Activated CD4-positive, alpha-beta memory T cell treated with anti-CD3 and anti-CD28 coated beads, Interleukin-2, amount 10 ng/mL, durations not matched to agents 7 days and 5 days (primary cell): ENCODE measurements around the gene SULT1C4. TPM values are rescaled to one million over a fixed set of nuclear protein-coding genes. Genes with fewer than 3 reads are reported as not detected.

Experiments used
- CTCF ChIA-PET: fragments of 350-600 bp; sonication (Branson Sonifier 250); formaldehyde crosslinking; loops from one replicate; lab custom pipeline; 2021; ENCODE audit warnings: antibody characterized with exemption, inconsistent platforms; lab: Charles Lee
- POLR2A ChIA-PET: fragments of 350-600 bp; sonication (Branson Sonifier 250); formaldehyde crosslinking; loops from one replicate; lab custom pipeline; 2021; ENCODE audit warnings: antibody characterized with exemption; lab: Charles Lee
- DNase-seq: peaks from one replicate; pipeline ENCODE4 v3.0.0-alpha.2; 2020
- H3K27ac Mint-ChIP-seq: one replicate; pipeline ENCODE4 v1.8.0; 2021; ENCODE audit warnings: mild to moderate bottlenecking, mixed read lengths
- H3K27me3 Mint-ChIP-seq: one replicate; pipeline ENCODE4 v1.8.0; 2021; ENCODE audit warnings: mixed read lengths
- H3K36me3 Mint-ChIP-seq: one replicate; pipeline ENCODE4 v1.8.0; 2021; ENCODE audit warnings: low read depth, mixed read lengths
- H3K4me1 Mint-ChIP-seq: one replicate; pipeline ENCODE4 v1.8.0; 2021; ENCODE audit warnings: mixed read lengths
- H3K4me3 Mint-ChIP-seq: one replicate; pipeline ENCODE4 v1.8.0; 2021; ENCODE audit warnings: mild to moderate bottlenecking, mixed read lengths
- H3K9me3 Mint-ChIP-seq: one replicate; pipeline ENCODE4 v1.8.0; 2021; ENCODE audit warnings: mixed read lengths
- total RNA-seq, 2 experiments: library from RNA; stranded (reverse); gene quantifications; one replicate each; pipeline ENCODE4 v1.2.3, GENCODE V29; 2021

Gene SULT1C4
- total RNA-seq, 2 experiments from 2014 or later: not detected

DNA sequence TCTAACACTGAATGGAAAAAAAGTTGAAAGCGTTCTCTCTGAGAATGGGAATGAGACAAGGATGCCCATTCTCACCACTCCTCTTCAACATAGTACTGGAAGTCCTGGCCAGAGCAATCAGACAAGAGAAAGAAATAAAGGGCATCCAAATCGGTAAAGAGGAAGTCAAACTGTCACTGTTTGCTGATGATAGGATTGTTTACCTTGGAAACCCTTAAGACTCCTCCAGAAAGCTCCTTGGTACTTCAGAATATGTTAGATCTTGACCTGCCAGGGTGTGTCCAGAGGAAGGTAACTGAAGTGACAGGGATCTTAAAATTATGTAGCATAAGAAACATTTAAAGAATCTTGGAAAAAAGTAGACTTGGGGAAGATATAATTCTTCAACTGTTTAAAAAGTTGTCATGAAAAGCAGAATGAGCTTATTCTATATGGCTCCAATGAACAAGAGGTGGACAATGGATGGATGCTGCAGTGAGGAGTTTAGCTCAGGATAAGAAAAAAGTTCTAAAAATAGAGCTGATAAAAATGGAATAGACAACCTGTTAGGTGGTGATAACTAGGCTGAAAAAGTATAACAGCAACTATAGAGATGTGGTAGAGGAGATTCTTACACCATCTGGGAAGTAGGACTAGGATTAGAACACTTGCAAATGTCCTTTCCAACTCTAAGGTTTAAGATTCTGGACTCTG, 16.8 kb upstream of the SULT1C4 start:
- Mint-ChIP-seq H3K27me3 (peaks cover 33% of the 10 kb centered on the region), H3K4me1 (peaks cover 3% of the 10 kb centered on the region), H3K4me3 (no peak overlapping the region), H3K27ac (no peak overlapping the region), H3K9me3 (no peaks in the 10 kb centered on the region), H3K36me3 (no peaks in the 10 kb centered on the region)
- no peak for DNase-seq
- CTCF ChIA-PET: no interaction called here
- POLR2A ChIA-PET: no interaction called here

DNA sequence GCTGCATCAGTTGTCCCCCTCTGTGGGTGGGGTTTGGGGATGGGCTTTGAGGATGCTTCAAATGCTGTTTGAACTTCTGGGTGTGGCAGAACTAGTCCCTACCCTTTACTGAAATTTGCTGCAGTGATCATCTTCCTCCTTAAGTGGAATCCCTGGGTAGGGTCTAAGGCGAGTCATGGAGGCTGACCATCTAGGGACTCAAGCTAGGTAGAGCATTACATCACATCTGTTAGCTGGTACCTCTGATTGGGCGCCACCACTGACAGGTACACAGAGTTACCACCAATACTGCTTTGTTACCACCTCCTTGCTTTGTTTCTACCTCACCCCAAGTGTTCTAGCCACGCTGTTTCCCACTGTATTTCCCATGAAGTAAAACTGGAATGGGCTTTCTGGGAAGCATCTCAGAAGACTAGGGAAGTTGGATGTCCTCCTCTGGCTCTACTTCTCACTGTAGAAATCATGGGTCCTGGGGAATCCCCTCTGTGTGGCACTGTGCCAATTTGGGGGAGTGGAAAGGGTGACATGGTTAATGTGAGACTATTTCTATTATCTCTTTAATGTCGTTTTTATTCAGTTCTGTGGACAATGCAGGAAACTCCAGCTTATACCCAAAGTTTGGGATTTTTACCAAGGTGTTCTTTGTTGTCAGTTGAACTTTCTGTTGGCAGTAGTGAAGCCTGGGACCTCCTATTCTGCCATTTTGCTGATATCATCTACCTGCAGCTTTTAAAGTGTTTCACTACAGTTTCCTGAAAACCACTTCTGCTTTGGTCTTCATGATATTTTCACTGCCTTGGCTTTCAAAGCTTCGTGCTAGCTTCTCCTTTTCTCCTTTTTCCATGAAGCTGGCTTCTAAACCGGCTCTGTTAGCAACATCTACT, 14.5 kb upstream of the SULT1C4 start:
- Mint-ChIP-seq H3K27ac (no peak overlapping the region), H3K4me1 (peaks cover 3% of the 10 kb centered on the region), H3K4me3 (no peak overlapping the region), H3K27me3 (peaks cover 33% of the 10 kb centered on the region), H3K36me3 (no peaks in the 10 kb centered on the region), H3K9me3 (no peaks in the 10 kb centered on the region)
- DNase-seq: no peak
- POLR2A ChIA-PET: no interaction called here
- CTCF ChIA-PET: no interaction called here

DNA sequence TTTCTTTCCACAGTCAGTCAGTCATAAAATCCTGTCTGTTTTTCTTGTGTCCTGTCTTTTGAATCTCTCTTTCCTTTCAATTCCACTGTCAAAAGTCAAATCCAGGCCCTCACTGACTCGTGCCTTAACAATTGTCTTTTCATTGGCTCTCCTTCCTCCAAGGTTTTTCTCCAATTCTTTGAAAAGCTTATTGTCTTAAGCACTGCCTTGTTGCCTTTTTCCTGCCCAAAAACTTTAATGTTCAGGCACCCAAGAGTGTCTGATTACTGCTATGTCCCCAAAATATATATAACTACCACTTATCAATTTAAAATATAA, 13.9 kb upstream of the SULT1C4 start:
- CTCF ChIA-PET: no interaction called here
- Mint-ChIP-seq H3K27ac (no peak overlapping the region), H3K4me3 (no peak overlapping the region), H3K27me3 (peaks cover 30% of the 10 kb centered on the region), H3K4me1 (peaks cover 3% of the 10 kb centered on the region), H3K36me3 (no peaks in the 10 kb centered on the region), H3K9me3 (no peaks in the 10 kb centered on the region)
- no peak for DNase-seq
- POLR2A ChIA-PET: no interaction called here

DNA sequence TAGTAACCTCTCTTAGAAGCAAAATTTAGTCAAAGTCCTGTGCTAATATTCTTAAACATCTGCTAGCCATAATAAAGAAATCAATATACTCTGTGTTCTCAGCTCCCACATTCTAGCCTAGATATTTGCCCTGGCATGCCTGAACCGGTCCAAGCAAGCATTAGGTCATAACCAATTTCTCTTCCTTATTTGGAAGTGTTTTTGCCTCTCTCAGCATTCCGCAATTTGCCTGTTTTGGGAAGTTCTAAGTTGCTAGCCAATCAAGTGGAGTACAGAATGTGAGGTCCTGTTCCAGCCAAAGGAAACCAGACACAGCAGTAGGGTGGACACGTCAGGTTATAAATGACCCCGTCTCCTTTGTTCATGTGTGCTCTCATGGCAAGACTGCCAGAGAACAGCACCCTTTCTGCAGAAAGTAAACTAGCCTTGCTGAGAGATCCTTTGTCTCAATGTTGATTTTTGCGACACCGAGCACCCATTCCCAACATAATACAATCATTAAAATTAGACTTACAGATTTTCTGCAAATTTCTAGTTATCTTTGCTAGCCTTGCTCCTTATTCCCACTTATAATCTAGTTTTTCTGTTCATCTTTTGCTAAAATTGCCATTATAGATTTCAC, 13.0 kb upstream of the SULT1C4 start:
- no peak for DNase-seq
- Mint-ChIP-seq H3K4me3 (no peak overlapping the region), H3K9me3 (no peaks in the 10 kb centered on the region), H3K4me1 (no peaks in the 10 kb centered on the region), H3K27ac (no peak overlapping the region), H3K36me3 (no peaks in the 10 kb centered on the region), H3K27me3 (peaks cover 26% of the 10 kb centered on the region)
- CTCF ChIA-PET: no interaction called here
- POLR2A ChIA-PET: no interaction called here

DNA sequence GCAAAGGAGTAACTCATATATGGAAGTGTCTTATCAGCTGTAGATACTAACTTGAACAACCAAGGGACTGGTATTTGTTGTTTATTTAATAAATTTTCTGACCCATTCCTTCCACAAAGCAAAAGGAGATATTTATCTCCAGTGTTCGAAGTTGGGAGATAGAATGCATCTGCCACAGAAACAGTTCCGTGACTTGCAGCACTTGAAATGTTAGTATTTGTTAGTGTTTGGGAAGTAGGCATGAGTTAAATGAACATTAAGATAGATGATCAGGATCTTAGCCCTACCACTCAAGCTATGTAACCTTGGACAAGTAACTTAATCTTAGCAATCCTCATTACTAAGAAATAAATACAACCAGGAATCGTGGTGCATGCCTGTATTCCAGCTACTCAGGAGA, 12.1 kb upstream of the SULT1C4 start:
- H3K9me3 Mint-ChIP-seq: no peaks in the 10 kb centered on the region
- no peaks in the 10 kb centered on the region for H3K4me1 Mint-ChIP-seq
- POLR2A ChIA-PET: no interaction called here
- H3K36me3 Mint-ChIP-seq: no peaks in the 10 kb centered on the region
- H3K27me3 Mint-ChIP-seq: peaks cover 18% of the 10 kb centered on the region
- H3K27ac Mint-ChIP-seq: no peak overlapping the region
- H3K4me3 Mint-ChIP-seq: no peak overlapping the region
- DNase-seq: no peak
- CTCF ChIA-PET: no interaction called here

DNA sequence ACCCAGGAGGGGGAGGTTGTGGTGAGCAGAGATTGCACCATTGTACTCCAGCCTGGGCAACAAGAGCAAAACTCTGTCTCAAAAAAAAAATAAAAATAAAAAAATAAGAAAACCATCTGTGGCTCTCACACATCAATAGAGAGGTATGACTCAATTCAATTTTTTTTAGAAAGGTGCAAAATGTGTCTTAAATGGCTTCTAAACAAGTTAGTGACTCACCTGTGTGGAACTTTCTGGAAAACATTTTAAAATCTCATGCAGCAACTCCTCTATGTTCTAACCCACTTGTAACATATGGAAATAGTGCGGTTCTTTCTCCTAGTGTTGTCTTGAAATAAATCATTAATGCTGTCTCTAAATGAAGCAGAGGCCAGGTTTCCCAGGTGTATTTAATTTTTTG, 10.7 kb upstream of the SULT1C4 start:
- Mint-ChIP-seq H3K27me3 (peaks cover 8% of the 10 kb centered on the region), H3K9me3 (no peaks in the 10 kb centered on the region), H3K4me3 (no peak overlapping the region), H3K36me3 (no peaks in the 10 kb centered on the region), H3K4me1 (no peaks in the 10 kb centered on the region), H3K27ac (no peak overlapping the region)
- ChIA-PET CTCF (no interaction called here), POLR2A (no interaction called here)
- DNase-seq: no peak

DNA sequence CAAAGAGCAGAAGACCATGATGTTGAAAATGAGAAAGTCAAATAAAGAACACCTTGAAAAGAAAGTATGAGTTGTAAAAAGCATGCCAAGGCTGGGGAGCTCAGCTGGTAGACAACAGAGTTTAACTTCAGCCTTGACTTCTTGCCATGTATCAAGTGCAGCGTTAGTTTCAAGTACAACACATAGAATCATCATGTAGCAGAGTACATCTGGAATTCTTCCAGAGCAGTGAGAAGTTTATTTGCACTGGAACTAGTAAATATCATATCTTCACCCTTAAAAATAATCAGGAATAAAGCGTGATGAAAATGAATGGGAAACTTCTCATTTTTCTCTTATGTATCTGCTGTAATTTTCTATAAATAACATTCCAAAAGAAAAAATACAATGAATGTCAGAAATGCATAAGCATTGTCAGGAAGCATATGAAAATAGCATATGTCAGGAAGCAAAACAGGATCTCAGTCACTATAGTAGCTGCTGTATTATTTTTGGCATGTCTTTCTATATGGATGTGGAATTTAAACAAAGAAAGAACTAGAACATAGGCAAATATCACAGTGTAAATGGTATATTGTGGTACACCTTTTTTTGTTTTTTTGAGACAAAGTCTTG, 10.1 kb upstream of the SULT1C4 start:
- Mint-ChIP-seq H3K9me3 (no peaks in the 10 kb centered on the region), H3K27me3 (peaks cover 8% of the 10 kb centered on the region), H3K4me1 (no peaks in the 10 kb centered on the region), H3K27ac (no peak overlapping the region), H3K36me3 (no peaks in the 10 kb centered on the region), H3K4me3 (no peak overlapping the region)
- ChIA-PET POLR2A (no interaction called here), CTCF (no interaction called here)
- DNase-seq: no peak

DNA sequence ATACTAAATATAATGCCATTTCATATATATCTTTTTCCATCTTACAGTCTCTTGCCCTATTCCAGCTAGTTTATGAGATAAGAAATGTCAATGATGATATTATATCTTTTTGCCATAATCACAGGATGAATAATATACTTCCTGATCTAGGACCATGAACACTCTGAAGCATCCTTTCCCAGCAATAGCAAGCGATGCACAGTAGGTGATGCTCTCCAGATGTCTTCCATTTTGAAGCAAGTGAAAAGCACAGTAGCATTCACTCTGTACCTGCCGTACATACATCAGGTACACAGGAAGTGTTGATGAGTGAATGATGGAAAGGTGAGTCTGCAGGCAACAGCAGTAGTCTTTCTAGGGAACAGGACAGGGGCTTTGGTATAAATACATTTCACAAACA, 8.6 kb upstream of the SULT1C4 start:
- CTCF ChIA-PET: no interaction called here
- no peak for DNase-seq
- H3K4me1 Mint-ChIP-seq: no peaks in the 10 kb centered on the region

DNA sequence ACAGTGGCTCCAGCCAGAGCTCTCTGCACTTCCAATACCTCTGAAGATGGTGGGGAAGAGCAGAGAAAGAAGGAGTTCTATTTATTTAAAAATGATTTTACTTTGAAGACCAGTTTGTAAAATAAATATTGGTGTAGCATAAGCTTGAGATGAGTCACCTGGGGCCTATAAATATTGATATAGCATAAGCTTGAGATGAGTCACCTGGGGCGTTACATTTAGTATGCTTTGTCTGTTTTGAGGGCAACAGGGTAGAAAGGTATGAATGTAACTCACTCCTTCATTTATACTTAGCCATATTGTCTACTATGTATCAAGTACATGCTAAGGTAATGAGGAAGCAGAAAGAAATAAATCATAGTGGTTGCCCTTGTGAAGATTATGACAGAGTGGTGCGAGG, 7.7 kb upstream of the SULT1C4 start:
- Mint-ChIP-seq H3K4me3 (no peak overlapping the region), H3K4me1 (no peaks in the 10 kb centered on the region), H3K27me3 (peaks cover 3% of the 10 kb centered on the region), H3K27ac (no peak overlapping the region), H3K36me3 (no peaks in the 10 kb centered on the region), H3K9me3 (no peaks in the 10 kb centered on the region)
- ChIA-PET CTCF (no interaction called here), POLR2A (no interaction called here)
- no peak for DNase-seq

More for the DNA sequence above, 8.6 kb upstream of the SULT1C4 start:
- Mint-ChIP-seq H3K27ac (no peak overlapping the region), H3K27me3 (peaks cover 9% of the 10 kb centered on the region), H3K4me3 (no peak overlapping the region), H3K9me3 (no peaks in the 10 kb centered on the region), H3K36me3 (no peaks in the 10 kb centered on the region)
- POLR2A ChIA-PET: no interaction called here

DNA sequence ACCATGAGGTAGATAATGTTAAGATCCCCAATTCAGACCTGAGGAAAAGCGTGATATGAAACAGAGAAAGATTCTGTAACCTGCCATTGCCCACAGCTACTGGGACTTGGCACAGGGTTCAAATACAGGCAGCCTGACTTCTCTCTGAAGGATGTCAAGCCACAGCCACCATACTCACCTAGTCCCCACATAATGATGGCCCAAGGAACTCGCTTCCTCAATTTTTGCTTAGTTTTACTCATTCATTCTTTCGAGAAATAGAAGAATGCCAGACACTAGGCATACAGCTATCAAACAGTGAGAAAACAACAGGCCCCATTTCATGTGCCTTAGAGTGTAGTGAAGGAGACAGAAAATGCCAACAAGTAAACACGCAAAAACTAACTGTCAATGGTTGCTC, 980 bp upstream of the SULT1C4 start:
- no peak for DNase-seq
- Mint-ChIP-seq H3K4me3 (no peak overlapping the region), H3K36me3 (no peaks in the 10 kb centered on the region), H3K27me3 (peaks cover 6% of the 10 kb centered on the region), H3K4me1 (no peaks in the 10 kb centered on the region), H3K27ac (no peak overlapping the region), H3K9me3 (no peaks in the 10 kb centered on the region)
- ChIA-PET POLR2A (no interaction called here), CTCF (no interaction called here)

DNA sequence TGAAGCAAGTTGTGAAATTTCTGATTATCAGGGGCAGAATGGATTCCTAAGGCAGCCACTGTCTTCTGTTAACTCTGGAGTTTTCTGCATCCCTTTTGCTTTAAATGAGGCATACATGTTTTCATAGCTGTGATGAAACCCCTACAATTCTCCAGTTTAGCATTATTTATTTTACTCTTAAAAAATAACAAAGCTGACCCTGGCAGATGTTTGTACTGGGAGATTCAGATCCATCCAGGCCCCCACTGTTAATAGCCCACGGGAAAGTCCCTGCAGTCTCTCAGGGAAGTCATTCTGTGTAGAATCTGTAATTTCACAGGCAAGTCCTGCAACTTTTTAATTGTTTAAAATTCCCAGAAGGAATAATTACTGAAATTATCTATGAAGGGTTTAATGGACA, 353 bp upstream of the SULT1C4 start:
- Mint-ChIP-seq H3K27me3 (peaks cover 8% of the 10 kb centered on the region), H3K9me3 (no peaks in the 10 kb centered on the region), H3K36me3 (no peaks in the 10 kb centered on the region), H3K27ac (no peak overlapping the region), H3K4me3 (no peak overlapping the region), H3K4me1 (no peaks in the 10 kb centered on the region)
- DNase-seq: no peak
- ChIA-PET CTCF (no interaction called here), POLR2A (no interaction called here)

DNA sequence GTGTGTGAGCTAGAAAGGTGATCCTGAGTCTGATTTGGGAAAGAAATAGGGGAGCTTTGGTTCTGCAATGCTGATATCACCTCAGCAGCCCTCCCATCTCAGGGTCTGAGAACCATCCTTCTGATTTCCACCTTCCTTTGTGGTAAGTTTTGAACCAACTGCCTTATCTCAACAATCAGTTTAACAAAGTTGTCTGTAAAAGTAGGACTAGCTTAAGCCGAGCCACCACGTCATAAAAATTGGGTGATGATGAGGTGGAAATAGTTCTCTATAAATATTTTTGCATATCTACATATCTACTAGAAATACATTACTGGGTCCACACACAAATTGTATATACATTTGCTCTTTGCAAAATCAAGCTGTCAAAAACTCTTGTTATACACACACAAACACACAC, 1.1 kb downstream of the SULT1C4 start:
- Mint-ChIP-seq H3K9me3 (no peaks in the 10 kb centered on the region), H3K4me3 (no peak overlapping the region), H3K4me1 (no peaks in the 10 kb centered on the region), H3K27me3 (peaks cover 11% of the 10 kb centered on the region), H3K36me3 (no peaks in the 10 kb centered on the region), H3K27ac (no peak overlapping the region)
- ChIA-PET CTCF (no interaction called here), POLR2A (interaction anchor here (1.0 kb wide), 1 partner anchor 18 kb away, joined by 3 read pairs; no protein-coding TSS in a partner anchor)
- no peak for DNase-seq

DNA sequence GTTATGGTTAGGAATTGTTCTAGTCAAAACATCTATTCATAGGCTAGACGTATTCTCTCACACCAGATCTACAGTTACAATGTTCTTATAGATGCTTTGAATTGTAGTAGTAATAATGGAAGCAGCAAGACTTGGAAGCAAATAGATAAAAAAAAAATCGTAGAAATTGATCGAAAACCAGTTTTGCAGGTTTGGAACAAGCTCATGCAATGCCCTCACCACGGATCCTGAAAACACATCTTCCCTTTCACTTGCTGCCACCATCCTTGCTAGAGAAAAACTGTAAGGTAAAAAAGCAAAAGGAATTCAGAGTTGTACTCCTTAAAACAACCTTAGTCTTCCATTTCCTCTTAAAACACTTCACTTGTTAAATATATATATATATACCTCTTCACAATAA, 4.4 kb downstream of the SULT1C4 start:
- DNase-seq: no peak
- Mint-ChIP-seq H3K27ac (no peak overlapping the region), H3K27me3 (peaks cover 7% of the 10 kb centered on the region), H3K36me3 (no peaks in the 10 kb centered on the region), H3K4me3 (no peak overlapping the region), H3K9me3 (no peaks in the 10 kb centered on the region), H3K4me1 (no peaks in the 10 kb centered on the region)
- ChIA-PET POLR2A (no interaction called here), CTCF (no interaction called here)
